ENCODE results near the gene EVI5. TPM values are rescaled to one million over a fixed set of nuclear protein-coding genes. Genes with fewer than 3 reads are reported as not detected.

EVI5 gene
- 10 to 100 TPM; 39.9 to 53.5 (median 46.5) TPM for total RNA-seq
- 1 to 10 TPM; 4.5 to 4.9 (median 4.8) TPM for polyA plus RNA-seq

GRCh38 chr1:92784639-92785500 is at the start of gene EVI5:
Gene EVI5, minus strand, starts transcription at chr1:92785108. Its CDS starts 48,562 bp downstream, at chr1:92736546.
- 1% methylated on average over 94 of the region's 94 CpGs for WGBS, 2 donors
- Histone ChIP-seq H3K36me3 (no peaks in the 10 kb centered on the region), H3K4me1 (peaks cover 0 to 25% (median 14%) of the 10 kb centered on the region in 4 donors), H3K27me3 (no peaks in the 10 kb centered on the region), H3K4me3 (peak within 1 kb of the TSS; percentile 63 to 84 (median 76)), H3K27ac (peak within 1 kb of the TSS; percentile 92 to 99 (median 98)), H3K9me3 (no peaks in the 10 kb centered on the region)
- intact Hi-C loops (cut with DNase I): loop anchor here (2.0 to 10.0 kb wide), 4 partner anchors 38 to 390 kb away; partner anchors contain the start of genes DIPK1A and RPL5
- peak; percentile 52 to 88 (median 79) for TF ChIP-seq POLR2AphosphoS5 (IDR thresholded peaks at IDR 0.05)
- TF ChIP-seq CTCF (IDR thresholded peaks at IDR 0.05): peak in 2 of 4 experiments; percentile 19 to 35
- peak; percentile 38 to 63 for TF ChIP-seq POLR2A (IDR thresholded peaks at IDR 0.05)
- peak in 1 of 4 donors; percentile 6 for TF ChIP-seq EP300 (IDR thresholded peaks at IDR 0.05)
- DNase-seq: peak; percentile 97

DNA sequence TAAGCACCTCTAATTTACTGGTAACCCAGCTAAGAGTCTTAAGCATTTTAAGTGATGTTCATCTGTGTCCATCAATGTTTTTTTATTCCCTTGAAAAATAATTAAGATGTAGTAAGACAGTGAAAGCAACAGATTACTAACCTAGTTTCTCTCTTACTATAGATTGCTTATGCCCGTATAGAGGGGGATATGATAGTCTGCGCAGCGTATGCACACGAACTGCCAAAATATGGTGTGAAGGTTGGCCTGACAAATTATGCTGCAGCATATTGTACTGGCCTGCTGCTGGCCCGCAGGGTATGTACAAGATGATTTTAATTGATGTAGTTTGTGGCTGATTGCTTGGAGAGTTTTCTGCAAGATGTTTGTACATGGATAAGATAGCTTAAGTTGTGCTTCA is 49.7 kb upstream of the EVI5 start:
- Histone ChIP-seq H3K27me3 (no peaks in the 10 kb centered on the region), H3K4me3 (peak overlapping the region in 1 of 4 donors; percentile 75), H3K36me3 (peaks cover 8 to 63% (median 32%) of the 10 kb centered on the region in 4 donors), H3K4me1 (peaks cover 0 to 71% (median 65%) of the 10 kb centered on the region in 4 donors), H3K27ac (peak overlapping the region in 2 of 4 donors; percentile 94 to 97), H3K9me3 (no peaks in the 10 kb centered on the region)
- intact Hi-C loops (cut with DNase I): loop anchor here (5.0 to 10.0 kb wide), 2 partner anchors 82 to 250 kb away; no protein-coding TSS in a partner anchor
- no peak for DNase-seq
- 62 to 75% methylated on average over 5 of the region's 5 CpGs for WGBS, 2 donors
- TF ChIP-seq POLR2AphosphoS5 (IDR thresholded peaks at IDR 0.05) (no peak), CTCF (IDR thresholded peaks at IDR 0.05) (no peak), EP300 (IDR thresholded peaks at IDR 0.05) (no peak), POLR2A (IDR thresholded peaks at IDR 0.05) (no peak)

GRCh38 chr1:92833840-92834239 is 48.9 kb upstream of the EVI5 start:
- intact Hi-C loops (cut with DNase I): loop anchor here (2.0 to 10.0 kb wide), 4 partner anchors 49 to 251 kb away; partner anchors contain the start of genes DIPK1A and EVI5
- Histone ChIP-seq H3K4me3 (peak overlapping the region in 3 of 4 donors; percentile 75 to 93 (median 85)), H3K27ac (peak overlapping the region; percentile 91 to 97 (median 94)), H3K36me3 (peaks cover 8 to 55% (median 28%) of the 10 kb centered on the region in 4 donors), H3K27me3 (no peaks in the 10 kb centered on the region), H3K9me3 (no peaks in the 10 kb centered on the region), H3K4me1 (peaks cover 0 to 63% (median 57%) of the 10 kb centered on the region in 4 donors)
- no peak for TF ChIP-seq POLR2A (IDR thresholded peaks at IDR 0.05)
- no peak for TF ChIP-seq POLR2AphosphoS5 (IDR thresholded peaks at IDR 0.05)
- no peak for TF ChIP-seq CTCF (IDR thresholded peaks at IDR 0.05)
- no peak for TF ChIP-seq EP300 (IDR thresholded peaks at IDR 0.05)
- no peak for DNase-seq
- WGBS, 2 donors: 24 to 66% methylated on average over 5 of the region's 5 CpGs

GRCh38 chr1:92832537-92833114 is 47.7 kb upstream of the EVI5 start:
- 0% methylated on average over 19 of the region's 19 CpGs for WGBS, 2 donors
- Histone ChIP-seq H3K27ac (peak overlapping the region; percentile 91 to 97 (median 94)), H3K4me3 (peak overlapping the region; percentile 75 to 93 (median 81)), H3K9me3 (no peaks in the 10 kb centered on the region), H3K4me1 (peaks cover 0 to 51% (median 46%) of the 10 kb centered on the region in 4 donors), H3K27me3 (no peaks in the 10 kb centered on the region), H3K36me3 (peaks cover 6 to 43% (median 22%) of the 10 kb centered on the region in 4 donors)
- TF ChIP-seq EP300 (IDR thresholded peaks at IDR 0.05) (no peak), POLR2AphosphoS5 (IDR thresholded peaks at IDR 0.05) (peak in 1 of 4 donors; percentile 55)
- no peak for DNase-seq
- intact Hi-C loops (cut with DNase I): loop anchor here (2.0 to 10.0 kb wide), 4 partner anchors 48 to 252 kb away; partner anchors contain the start of genes DIPK1A and EVI5

Measured in sigmoid colon (tissue), 7 donors.